Gastroesophageal sphincter (tissue), 4 donors: ENCODE results near the gene FASLG. TPM values are rescaled to one million over a fixed set of nuclear protein-coding genes. Genes with fewer than 3 reads are reported as not detected.
"Not testable (repeated sequence)": the region's sequence is repeated elsewhere in the genome, so short reads cannot be mapped to it uniquely, and the experiment has no call there.

Source experiments
- ATAC-seq: fragments of 150-250 bp; one replicate; pipeline ENCODE4 v1.9.1; 2016; ENCODE audit warnings: mild to moderate bottlenecking, moderate library complexity
- H3K27ac ChIP-seq, 4 donors: fragments of 200-600 bp; sonication (generic) in 3 of 4; 1 replicate in 3 of 4; 2 replicates in 1 of 4; pipeline ENCODE4 v1.5.1; 2016 to 2019
- H3K27me3 ChIP-seq: fragments of 200-600 bp; sonication (generic); one replicate; pipeline ENCODE4 v1.5.1; 2019
- H3K36me3 ChIP-seq, 2 donors: fragments of 200-600 bp; sonication (generic); one replicate each; pipeline ENCODE4 v1.5.1; 2019; ENCODE audit warnings: control low read depth in 1 of 2
- H3K4me1 ChIP-seq, 3 donors: fragments of 200-600 bp; sonication (generic); 1 replicate in 2 of 3; 2 replicates in 1 of 3; pipeline ENCODE4 v1.5.1; 2016 to 2019; ENCODE audit warnings: control low read depth in 2 of 3
- H3K4me3 ChIP-seq, 2 donors: fragments of 200-600 bp; sonication (generic); one replicate each; pipeline ENCODE4 v1.5.1; 2019; ENCODE audit warnings: mild to moderate bottlenecking in 1 of 2, moderate library complexity in 1 of 2
- H3K9me3 ChIP-seq, 3 donors: fragments of 200-600 bp; sonication (generic); one replicate each; pipeline ENCODE4 v1.5.1; 2017 to 2019; ENCODE audit warnings: control low read depth in 2 of 3
- EP300 ChIP-seq: sonication (generic); formaldehyde crosslinking; IDR thresholded peaks from one replicate; pipeline ENCODE4 v1.6.1; 2017; ENCODE audit warnings: antibody characterized with exemption, mild to moderate bottlenecking
- POLR2A ChIP-seq, 2 donors: fragments of 450-650 bp; IDR thresholded peaks; one replicate each; pipeline ENCODE4 v1.6.1; 2017; ENCODE audit warnings: antibody characterized with exemption in 2 of 2, mild to moderate bottlenecking in 2 of 2, moderate library complexity in 1 of 2
- POLR2AphosphoS5 ChIP-seq: sonication (generic); formaldehyde crosslinking; IDR thresholded peaks from one replicate; pipeline ENCODE4 v1.6.1; 2017; ENCODE audit warnings: antibody characterized with exemption
- WGBS, 2 donors: methylation state at CpG; one replicate each; pipeline ENCODE4 v1.1.5; 2018; ENCODE audit warnings: low coverage in 1 of 2; 5-methylcytosine and 5-hydroxymethylcytosine counted together
- total RNA-seq, 4 donors: library from RNA; depleted of rRNA; stranded (reverse); fragments of >200 nt; gene quantifications; one replicate each; pipeline ENCODE4 v1.1.0, GENCODE V29; 2016
- TF ChIP-seq, protein P1 (sequence below), 4 experiments: fragments of 200-600 bp in 2 of 4; fragments of 450-650 bp in 2 of 4; sonication (generic) in 1 of 4; IDR thresholded peaks; one replicate each; pipeline ENCODE4 v1.5.1; 2017 to 2019; ENCODE audit warnings: antibody characterized with exemption in 4 of 4, mild to moderate bottlenecking in 2 of 4, moderate library complexity in 2 of 4

Gene FASLG
- total RNA-seq, 4 donors from 2014 or later = not detected

GRCh38 chr1:172616636-172617035 is 42.3 kb upstream of the FASLG start:
- Histone ChIP-seq H3K4me1 (no peaks in the 10 kb centered on the region), H3K27me3 (no peaks in the 10 kb centered on the region), H3K36me3 (peaks cover 0 to 2% of the 10 kb centered on the region in 2 donors), H3K4me3 (no peak overlapping the region), H3K27ac (no peak overlapping the region), H3K9me3 (peaks cover 0 to 17% (median 0%) of the 10 kb centered on the region in 3 donors)
- ATAC-seq = no peak
- 37 to 69% methylated on average over 2 of the region's 3 CpGs for WGBS, 2 donors
- TF ChIP-seq POLR2AphosphoS5 (no peak), EP300 (no peak), POLR2A (IDR thresholded peaks at IDR 0.05) (no peak)
- TF ChIP-seq, protein P1, sequence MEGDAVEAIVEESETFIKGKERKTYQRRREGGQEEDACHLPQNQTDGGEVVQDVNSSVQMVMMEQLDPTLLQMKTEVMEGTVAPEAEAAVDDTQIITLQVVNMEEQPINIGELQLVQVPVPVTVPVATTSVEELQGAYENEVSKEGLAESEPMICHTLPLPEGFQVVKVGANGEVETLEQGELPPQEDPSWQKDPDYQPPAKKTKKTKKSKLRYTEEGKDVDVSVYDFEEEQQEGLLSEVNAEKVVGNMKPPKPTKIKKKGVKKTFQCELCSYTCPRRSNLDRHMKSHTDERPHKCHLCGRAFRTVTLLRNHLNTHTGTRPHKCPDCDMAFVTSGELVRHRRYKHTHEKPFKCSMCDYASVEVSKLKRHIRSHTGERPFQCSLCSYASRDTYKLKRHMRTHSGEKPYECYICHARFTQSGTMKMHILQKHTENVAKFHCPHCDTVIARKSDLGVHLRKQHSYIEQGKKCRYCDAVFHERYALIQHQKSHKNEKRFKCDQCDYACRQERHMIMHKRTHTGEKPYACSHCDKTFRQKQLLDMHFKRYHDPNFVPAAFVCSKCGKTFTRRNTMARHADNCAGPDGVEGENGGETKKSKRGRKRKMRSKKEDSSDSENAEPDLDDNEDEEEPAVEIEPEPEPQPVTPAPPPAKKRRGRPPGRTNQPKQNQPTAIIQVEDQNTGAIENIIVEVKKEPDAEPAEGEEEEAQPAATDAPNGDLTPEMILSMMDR (IDR thresholded peaks at IDR 0.05) = no peak

DNA sequence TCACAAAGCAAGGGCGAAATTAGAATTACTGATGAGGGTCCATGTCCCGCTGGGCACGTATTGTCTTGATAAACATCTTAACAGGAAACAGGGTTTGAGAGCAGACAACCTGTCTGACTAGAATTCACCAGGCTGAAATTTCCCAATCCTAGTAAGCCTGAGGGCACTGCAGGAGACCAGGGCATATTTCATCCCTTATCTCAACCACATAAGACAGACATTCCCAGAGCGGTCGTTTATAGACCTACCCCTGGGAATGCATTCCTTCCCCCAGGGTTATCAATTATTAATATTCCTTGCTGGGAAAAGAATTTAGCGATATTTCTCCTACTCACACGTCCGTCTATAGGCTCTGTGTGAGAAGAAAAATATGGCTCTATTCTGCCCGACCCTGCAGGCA is 38.3 kb upstream of the FASLG start:
- H3K27ac ChIP-seq, ATAC-seq, H3K4me1 ChIP-seq, H3K27me3 ChIP-seq, H3K4me3 ChIP-seq, H3K36me3 ChIP-seq: not testable (repeated sequence)
- WGBS, 2 donors = 86 to 87% methylated on average over 8 to 9 of the region's 9 CpGs
- H3K9me3 ChIP-seq = peaks cover 0 to 17% (median 0%) of the 10 kb centered on the region in 3 donors

GRCh38 chr1:172622541-172622940 is 36.4 kb upstream of the FASLG start:
- Histone ChIP-seq H3K27me3 (no peaks in the 10 kb centered on the region), H3K9me3 (peaks cover 0 to 17% (median 0%) of the 10 kb centered on the region in 3 donors), H3K36me3 (no peaks in the 10 kb centered on the region), H3K4me1 (no peaks in the 10 kb centered on the region), H3K27ac (no peak overlapping the region), H3K4me3 (no peak overlapping the region)
- TF ChIP-seq EP300 (no peak), POLR2A (IDR thresholded peaks at IDR 0.05) (no peak)
- WGBS, 2 donors = 77 to 80% methylated on average over 2 to 3 of the region's 3 CpGs
- ATAC-seq = no peak

DNA sequence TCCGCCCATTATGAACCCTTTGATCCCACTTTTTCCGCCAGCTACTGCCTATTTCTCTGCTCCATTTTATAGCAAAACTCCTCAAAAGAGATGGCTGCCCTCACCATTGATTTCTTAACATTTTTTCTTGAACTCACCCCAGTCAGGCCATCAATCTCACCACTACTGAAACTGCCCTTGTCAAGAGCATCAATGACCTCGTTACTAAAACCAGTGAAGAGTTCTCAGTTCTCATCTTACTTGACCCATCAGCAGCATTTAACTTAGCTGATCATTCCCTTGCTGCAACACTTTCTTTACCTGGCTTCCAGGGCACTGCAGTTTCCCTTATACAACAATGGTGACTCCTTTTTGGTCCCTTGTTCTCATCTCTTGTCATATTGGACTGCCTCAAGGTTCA is 35.2 kb upstream of the FASLG start:
- no peak for ATAC-seq
- Histone ChIP-seq H3K36me3 (no peaks in the 10 kb centered on the region), H3K27ac (no peak overlapping the region), H3K9me3 (peaks cover 0 to 17% (median 0%) of the 10 kb centered on the region in 3 donors), H3K4me1 (no peaks in the 10 kb centered on the region), H3K27me3 (no peaks in the 10 kb centered on the region), H3K4me3 (no peak overlapping the region)
- WGBS, 2 donors = 62 to 82% methylated on average over 2 to 3 of the region's 3 CpGs
- TF ChIP-seq, protein P1 (IDR thresholded peaks at IDR 0.05) = no peak
- TF ChIP-seq EP300 (no peak), POLR2A (IDR thresholded peaks at IDR 0.05) (no peak), POLR2AphosphoS5 (no peak)

DNA sequence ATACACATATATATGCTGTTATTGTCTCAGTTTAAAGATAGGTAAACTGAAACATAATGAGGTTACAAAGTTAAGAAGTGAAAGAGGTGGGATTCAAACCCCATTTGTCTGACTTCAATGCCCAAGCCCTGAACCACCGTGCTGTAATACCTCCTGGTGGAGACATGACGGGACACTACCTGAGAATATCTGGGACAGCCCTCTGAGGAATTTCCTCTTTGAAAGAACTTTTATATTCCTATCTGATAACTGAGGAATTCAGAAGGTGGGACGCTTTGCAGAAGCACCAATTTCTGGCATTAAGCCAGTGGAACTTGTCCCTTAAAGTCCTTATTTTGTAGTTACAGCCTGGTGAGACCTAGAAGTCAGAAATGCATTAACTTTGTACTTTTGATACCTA is 32.1 kb upstream of the FASLG start:
- H3K36me3 ChIP-seq = no peaks in the 10 kb centered on the region
- H3K9me3 ChIP-seq = peaks cover 0 to 5% (median 0%) of the 10 kb centered on the region in 3 donors
- ATAC-seq = no peak
- TF ChIP-seq POLR2AphosphoS5 = no peak
- no peak for TF ChIP-seq EP300
- TF ChIP-seq, protein P1 (IDR thresholded peaks at IDR 0.05) = no peak
- no peak for TF ChIP-seq POLR2A (IDR thresholded peaks at IDR 0.05)
- H3K4me3 ChIP-seq = no peak overlapping the region
- no peaks in the 10 kb centered on the region for H3K27me3 ChIP-seq
- 39 to 82% methylated on average over 3 of the region's 3 CpGs for WGBS, 2 donors
- no peaks in the 10 kb centered on the region for H3K4me1 ChIP-seq
- no peak overlapping the region for H3K27ac ChIP-seq

GRCh38 chr1:172627702-172628101 is 31.2 kb upstream of the FASLG start:
- no peak overlapping the region for H3K4me3 ChIP-seq
- no peaks in the 10 kb centered on the region for H3K27me3 ChIP-seq
- TF ChIP-seq EP300 (no peak), POLR2A (IDR thresholded peaks at IDR 0.05) (no peak), POLR2AphosphoS5 (no peak)
- TF ChIP-seq, protein P1 (IDR thresholded peaks at IDR 0.05) = no peak
- no peaks in the 10 kb centered on the region for H3K36me3 ChIP-seq
- H3K27ac ChIP-seq = no peak overlapping the region
- peaks cover 0 to 11% (median 0%) of the 10 kb centered on the region in 3 donors for H3K9me3 ChIP-seq
- no peak for ATAC-seq
- no peaks in the 10 kb centered on the region for H3K4me1 ChIP-seq
- whole genome bisulfite sequencing, 2 donors = 66 to 83% methylated on average over 3 of the region's 3 CpGs
